ENCODE results near the gene FBXW5.

Gene FBXW5

DNA sequence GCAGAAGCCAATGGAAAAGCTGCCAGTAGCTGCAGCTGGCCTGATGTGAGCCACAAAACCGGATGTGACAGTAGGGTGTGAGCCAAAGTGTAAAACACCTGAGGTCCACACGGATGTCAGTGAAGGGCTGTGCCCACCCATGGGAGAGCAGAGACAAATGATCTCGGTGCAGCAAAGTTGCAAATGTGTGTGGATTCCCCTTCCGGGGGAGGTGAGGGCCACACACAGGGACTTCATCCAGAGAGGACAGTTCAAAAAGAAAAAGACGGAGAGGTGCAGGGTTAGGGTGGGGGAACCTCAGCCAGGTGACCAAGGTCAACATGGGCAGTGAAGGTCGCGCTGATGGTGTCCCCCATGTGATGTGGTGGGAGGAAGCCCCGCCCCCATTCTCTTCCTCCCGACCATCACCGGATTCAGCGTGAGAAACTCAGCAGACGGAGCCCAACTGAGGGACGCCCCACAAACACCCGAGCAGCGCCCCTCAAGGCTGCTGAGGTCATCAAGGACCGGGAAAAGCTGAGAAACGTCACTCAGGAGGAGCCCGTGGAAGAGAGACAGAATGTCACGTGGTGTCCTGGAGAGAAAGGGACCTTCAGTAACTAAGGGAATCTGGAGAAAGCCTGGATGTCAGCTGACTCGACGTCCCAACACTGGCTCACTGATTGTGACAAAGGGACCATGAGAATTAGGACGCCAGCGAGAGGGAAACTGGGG is 21.4 kb upstream of the FBXW5 start:
- TF ChIP-seq, protein P1, sequence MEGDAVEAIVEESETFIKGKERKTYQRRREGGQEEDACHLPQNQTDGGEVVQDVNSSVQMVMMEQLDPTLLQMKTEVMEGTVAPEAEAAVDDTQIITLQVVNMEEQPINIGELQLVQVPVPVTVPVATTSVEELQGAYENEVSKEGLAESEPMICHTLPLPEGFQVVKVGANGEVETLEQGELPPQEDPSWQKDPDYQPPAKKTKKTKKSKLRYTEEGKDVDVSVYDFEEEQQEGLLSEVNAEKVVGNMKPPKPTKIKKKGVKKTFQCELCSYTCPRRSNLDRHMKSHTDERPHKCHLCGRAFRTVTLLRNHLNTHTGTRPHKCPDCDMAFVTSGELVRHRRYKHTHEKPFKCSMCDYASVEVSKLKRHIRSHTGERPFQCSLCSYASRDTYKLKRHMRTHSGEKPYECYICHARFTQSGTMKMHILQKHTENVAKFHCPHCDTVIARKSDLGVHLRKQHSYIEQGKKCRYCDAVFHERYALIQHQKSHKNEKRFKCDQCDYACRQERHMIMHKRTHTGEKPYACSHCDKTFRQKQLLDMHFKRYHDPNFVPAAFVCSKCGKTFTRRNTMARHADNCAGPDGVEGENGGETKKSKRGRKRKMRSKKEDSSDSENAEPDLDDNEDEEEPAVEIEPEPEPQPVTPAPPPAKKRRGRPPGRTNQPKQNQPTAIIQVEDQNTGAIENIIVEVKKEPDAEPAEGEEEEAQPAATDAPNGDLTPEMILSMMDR (IDR thresholded peaks at IDR 0.05; ENCODE audit: control insufficient read depth, insufficient read depth, low read depth, low read length, missing control alignments), result no peak
- no peak for DNase-seq (ENCODE audit: low read depth)
- H3K4me3 ChIP-seq (ENCODE audit: control insufficient read depth, low read depth, low read length), result no peak overlapping the region

GRCh38 chr9:136964833-136965422 is 20.4 kb upstream of the FBXW5 start:
- no peak overlapping the region for H3K4me3 ChIP-seq (ENCODE audit: control insufficient read depth, low read depth, low read length)
- no peak for DNase-seq (ENCODE audit: low read depth)
- TF ChIP-seq, protein P1 (IDR thresholded peaks at IDR 0.05; ENCODE audit: control insufficient read depth, insufficient read depth, low read depth, low read length, missing control alignments), result no peak

DNA sequence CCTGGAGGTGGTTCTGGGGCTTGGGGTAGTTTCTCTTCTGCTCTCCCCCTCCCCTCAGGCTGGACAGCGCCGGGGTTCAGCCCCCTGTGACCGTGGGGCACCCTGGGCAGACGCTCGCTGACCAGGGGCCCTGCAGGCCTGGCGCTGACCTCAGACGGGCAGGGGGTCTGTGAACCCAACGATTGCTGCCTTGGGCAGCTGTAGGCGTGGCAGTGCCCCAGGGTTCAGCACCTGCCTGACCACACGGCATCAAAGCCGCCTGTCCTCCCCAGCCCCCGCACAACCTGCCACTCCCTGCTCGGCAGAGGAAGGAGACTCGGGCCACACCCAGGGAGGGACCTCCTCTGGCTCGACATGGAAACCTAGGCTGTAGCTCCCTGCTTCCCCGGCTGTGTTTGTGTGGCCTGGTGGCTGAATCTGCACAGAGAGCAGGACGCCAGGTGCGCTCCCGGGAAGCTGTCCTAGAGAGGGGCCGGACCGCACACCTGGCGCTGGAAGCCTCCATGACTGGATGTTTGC is 19.7 kb upstream of the FBXW5 start:
- no peak overlapping the region for H3K4me3 ChIP-seq (ENCODE audit: control insufficient read depth, low read depth, low read length)
- TF ChIP-seq, protein P1 (IDR thresholded peaks at IDR 0.05; ENCODE audit: control insufficient read depth, insufficient read depth, low read depth, low read length, missing control alignments), result no peak
- no peak for DNase-seq (ENCODE audit: low read depth)

DNA sequence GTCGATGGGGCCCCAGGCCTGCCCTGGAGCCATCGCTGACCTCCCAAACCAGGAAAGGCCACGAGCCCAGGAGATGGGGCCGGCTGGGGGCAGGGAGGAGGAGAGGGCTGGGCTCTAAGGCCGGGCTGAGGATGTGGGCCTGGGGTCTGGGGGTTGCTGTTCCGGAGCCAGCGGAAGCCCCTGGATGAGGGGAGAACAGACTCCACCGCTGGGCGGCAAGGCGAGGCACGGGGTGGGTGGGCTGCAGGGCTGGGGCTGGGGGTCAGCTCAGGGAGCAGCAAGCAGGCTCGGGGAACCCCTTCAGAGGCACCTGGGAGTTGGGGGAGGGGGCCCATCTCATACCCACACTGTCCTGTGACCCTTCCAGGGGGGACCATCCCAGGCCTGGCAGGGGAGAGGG is 19.2 kb upstream of the FBXW5 start:
- TF ChIP-seq, protein P1 (IDR thresholded peaks at IDR 0.05; ENCODE audit: control insufficient read depth, insufficient read depth, low read depth, low read length, missing control alignments), result no peak
- H3K4me3 ChIP-seq (ENCODE audit: control insufficient read depth, low read depth, low read length), result no peak overlapping the region
- DNase-seq (ENCODE audit: low read depth), result no peak

- H3K4me3 ChIP-seq (ENCODE audit: control insufficient read depth, low read depth, low read length), result no peak overlapping the region
- no peak for DNase-seq (ENCODE audit: low read depth)
- TF ChIP-seq, protein P1 (IDR thresholded peaks at IDR 0.05; ENCODE audit: control insufficient read depth, insufficient read depth, low read depth, low read length, missing control alignments), result no peak
These were observed 18.8 kb upstream of the FBXW5 start for GRCh38 chr9:136963341-136963740.

DNA sequence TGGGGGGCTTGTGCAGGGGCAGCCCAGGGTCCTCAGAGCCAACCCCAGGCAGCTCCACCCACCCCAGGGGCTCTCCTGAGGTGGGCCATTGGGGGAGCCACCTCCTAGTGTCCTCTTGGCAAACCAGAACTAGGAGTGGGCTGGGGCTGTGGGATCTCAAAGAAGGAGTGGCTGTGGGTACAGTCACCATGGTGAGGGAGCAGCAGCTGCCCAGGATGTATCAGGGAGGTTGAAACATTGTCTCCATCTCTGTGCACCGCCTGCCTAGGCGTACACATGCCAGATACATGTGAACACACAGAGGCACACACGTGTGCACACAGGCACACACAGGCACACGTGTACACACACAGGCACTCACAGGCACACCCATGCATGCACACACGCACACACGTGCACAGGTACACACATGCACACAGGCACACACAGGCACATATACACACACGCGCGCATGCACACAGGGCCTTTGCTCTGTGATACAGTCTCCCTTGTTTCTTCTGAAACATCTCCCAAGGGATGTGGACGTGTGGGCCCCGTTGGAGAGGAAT is 18.2 kb upstream of the FBXW5 start:
- TF ChIP-seq, protein P1 (IDR thresholded peaks at IDR 0.05; ENCODE audit: control insufficient read depth, insufficient read depth, low read depth, low read length, missing control alignments), result no peak
- no peak overlapping the region for H3K4me3 ChIP-seq (ENCODE audit: control insufficient read depth, low read depth, low read length)
- no peak for DNase-seq (ENCODE audit: low read depth)
